Measurements from ENCODE around the gene KRT9.
"Not testable (repeated sequence)": the region's sequence is repeated elsewhere in the genome, so short reads cannot be mapped to it uniquely, and the experiment has no call there.

KRT9 gene

GRCh38 chr17:41600318-41600717 is 28.5 kb upstream of the KRT9 start:
- DNase-seq, result no peak

DNA sequence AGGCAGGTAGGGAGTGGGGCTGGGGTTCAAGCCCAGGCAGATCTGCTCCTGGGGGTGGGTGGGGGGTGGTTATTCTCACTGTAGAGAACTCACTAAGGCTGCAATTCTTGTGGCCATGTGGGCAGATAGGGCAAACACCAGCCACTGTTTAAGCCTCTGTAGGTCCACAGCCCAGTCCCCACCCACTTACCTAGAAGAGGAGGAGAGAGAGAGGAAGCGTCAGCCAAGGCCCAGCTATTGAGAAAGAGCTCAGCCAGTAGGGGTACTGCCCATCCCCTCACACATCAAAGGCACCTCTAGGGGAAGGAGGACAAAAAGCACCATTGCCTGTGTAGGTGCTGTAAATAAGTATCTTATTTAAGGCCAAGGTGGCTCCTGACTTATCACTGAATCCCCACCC is 27.8 kb upstream of the KRT9 start:
- no peak for DNase-seq

DNA sequence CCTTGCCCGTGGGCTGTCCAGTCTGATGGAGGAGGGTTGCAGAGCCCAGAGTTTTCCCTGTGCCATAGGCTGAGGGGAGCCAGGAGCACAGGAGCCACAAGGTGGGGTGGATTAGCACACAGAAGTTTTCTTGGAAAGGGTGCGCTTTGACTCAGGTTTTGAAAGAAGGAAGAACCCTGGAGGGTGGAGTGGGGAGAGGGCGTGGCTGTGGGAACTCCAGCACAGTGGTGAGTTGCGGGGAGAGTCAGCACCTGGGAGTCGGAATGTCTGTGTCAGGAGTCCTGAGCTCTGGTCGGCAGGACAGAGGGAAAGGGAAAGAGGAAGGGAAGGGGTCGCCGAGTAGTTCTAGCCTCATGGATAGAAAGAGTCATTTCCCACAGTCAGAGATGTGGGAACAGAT is 23.7 kb upstream of the KRT9 start:
- DNase-seq, result no peak

DNA sequence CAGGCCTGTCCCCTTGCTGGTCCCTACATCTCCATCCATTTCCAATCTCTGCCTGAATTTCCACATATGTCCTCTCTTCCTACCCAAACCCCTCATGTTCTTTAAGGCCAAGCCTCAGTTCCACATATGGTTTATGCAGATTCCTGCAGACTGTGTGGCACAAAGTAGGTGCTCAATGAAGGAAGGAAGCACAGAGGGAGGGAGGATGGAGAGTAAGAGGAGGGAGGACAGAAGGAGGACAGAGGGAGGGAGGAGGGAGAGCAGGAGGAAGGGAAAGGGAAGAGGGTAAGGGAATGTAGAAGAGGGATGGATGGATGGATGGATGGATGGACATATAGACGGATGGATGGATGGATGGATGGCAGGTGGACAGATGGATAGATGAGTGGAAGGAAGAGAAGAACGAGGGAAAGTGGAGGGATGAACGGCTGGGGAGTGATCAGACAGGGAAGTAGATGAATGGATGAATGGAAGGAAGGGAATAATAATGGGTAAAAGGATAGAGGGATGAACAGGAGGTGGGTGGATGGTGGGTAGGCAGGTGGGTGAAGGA is 22.6 kb upstream of the KRT9 start:
- DNase-seq, result no peak

DNA sequence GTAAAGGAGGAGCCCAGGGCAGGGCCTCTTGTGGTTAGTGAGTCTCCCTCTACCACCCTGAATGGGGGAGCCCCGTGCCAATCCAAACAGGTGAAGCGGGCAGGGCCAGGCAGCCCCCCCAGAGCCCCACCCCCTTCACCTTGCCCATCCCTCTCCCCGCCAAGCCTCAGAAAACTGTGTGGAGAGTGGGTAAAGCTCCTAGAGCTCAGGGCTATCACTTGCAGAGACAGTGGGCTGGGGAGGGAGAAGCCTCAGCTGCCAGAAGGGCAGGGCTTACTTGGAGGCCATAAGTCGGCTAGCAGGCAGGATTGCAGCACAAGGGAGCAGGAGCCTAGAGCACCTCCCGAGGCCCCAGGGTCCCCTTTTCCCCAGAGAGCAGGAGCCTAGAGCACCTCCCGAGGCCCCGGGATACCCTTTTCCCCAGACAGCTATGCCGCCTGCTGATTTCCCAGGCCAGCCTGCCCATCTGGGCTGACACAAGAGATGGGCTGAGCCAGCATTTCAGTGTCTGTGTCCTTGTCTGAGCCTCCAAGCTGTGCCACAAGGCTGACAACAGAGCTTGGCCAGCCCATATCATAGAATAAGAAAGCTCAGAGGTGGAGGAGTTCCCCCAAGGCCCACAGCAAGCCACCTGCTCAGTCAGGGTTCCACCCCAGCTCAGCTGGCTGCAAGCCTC is 21.6 kb upstream of the KRT9 start:
- no peak for DNase-seq

DNA sequence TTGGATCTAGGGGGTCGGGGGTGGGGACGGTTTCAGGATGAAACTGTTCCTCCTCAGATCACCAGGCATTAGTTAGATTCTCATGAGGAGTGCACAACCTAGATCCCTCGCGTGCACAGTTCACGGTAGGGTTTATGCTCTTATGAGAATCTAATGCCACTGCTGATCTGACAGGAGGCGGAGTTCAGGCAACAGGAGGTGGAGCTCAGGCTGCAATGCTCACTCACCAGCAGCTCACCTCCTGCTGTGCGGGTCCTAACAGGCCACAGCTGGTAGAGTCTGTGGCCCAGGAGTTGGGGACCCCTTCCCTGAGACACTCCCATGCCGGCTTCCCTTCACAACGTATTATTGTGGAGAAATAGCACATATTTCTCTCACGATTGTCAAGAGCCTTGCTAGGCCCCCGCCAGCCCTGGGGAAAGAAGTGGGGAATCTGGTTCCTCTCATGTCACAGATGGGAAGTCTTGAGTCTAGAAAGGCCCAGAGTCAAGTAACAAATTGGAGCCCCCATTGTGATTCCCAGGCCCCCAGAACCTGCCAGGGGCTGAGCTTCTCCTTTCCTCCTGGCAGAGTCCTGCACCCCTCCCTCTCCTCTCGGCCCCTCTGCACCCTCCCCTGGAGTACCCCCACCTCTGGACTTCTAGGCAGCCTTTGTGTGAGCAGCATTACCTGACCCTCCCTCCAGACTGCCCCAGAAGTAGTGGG is 20.9 kb upstream of the KRT9 start:
- no peak for DNase-seq

- DNase-seq, result no peak
Measured at GRCh38 chr17:41589301-41589700, 17.4 kb upstream of the KRT9 start.

DNA sequence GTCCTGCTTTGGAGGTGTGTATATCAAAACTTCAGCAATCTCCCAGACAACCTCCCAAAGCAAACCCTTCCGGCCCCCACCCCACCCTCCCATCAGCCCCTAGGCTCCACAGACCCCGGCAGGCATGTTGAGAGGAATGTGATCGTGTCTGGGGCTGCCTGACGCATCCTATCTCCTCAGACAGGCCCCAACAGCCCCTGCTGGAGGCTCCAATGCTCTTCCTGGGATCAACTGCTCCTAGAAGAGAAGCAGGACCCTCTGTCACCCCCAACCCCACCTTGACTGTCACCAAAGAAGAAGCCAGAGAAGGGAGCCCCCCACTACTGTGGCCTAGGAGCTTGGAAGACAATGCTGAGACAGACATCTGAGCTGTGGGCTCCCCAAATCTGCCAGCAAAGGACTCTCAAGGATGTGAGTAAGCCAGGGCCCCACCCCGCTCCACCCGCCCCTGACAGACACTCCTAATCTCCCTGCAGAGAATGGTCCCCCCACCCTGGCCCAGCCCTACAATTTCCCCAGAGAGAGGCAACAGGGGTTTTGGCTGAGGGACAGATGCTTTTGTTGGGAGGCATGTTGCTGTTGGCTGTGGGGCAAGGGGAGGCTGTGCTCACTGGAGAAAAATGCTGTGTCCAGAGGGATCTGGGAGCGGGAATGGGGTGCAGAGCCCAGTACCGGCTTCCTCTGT is 16.4 kb upstream of the KRT9 start:
- DNase-seq, result no peak

GRCh38 chr17:41586863-41587495 is 15.1 kb upstream of the KRT9 start, which contains the start of gene KRT14:
Gene KRT14, minus strand, starts transcription at chr17:41586895. Its CDS starts 61 bp downstream, at chr17:41586834.
- DNase-seq, result no peak

GRCh38 chr17:41585301-41586056 is 13.6 kb upstream of the KRT9 start:
- DNase-seq, result no peak

DNA sequence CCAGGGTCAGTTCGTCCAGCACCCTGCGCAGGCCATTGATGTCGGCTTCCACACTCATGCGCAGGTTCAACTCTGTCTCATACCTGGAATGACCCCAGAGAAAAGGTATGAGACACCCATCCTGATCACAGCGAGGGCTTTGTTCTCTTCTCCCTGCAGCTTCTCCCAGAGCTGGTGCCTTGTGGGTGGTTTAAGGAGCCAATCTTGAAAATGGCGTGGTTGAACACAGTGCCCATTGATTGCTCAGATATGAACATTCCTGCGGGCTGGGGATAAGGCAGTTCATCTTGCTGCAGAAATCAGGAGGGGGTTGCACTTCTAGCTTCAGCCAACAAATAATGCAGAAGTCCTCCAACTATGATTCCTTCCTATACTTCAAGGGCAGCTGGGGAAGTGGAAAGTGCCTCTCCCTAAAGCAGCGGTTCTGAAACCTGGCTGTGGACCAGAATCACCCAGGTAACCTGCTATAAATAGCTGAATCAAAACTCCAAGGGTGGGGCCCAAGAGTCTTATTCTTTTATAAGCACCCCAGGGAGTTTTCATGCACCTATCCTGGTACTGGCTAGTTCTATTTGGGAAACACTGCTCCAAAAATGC is 12.6 kb upstream of the KRT9 start:
- DNase-seq, result not testable (repeated sequence)

GRCh38 chr17:41583137-41584127 is 11.6 kb upstream of the KRT9 start:
- DNase-seq, result no peak

DNA sequence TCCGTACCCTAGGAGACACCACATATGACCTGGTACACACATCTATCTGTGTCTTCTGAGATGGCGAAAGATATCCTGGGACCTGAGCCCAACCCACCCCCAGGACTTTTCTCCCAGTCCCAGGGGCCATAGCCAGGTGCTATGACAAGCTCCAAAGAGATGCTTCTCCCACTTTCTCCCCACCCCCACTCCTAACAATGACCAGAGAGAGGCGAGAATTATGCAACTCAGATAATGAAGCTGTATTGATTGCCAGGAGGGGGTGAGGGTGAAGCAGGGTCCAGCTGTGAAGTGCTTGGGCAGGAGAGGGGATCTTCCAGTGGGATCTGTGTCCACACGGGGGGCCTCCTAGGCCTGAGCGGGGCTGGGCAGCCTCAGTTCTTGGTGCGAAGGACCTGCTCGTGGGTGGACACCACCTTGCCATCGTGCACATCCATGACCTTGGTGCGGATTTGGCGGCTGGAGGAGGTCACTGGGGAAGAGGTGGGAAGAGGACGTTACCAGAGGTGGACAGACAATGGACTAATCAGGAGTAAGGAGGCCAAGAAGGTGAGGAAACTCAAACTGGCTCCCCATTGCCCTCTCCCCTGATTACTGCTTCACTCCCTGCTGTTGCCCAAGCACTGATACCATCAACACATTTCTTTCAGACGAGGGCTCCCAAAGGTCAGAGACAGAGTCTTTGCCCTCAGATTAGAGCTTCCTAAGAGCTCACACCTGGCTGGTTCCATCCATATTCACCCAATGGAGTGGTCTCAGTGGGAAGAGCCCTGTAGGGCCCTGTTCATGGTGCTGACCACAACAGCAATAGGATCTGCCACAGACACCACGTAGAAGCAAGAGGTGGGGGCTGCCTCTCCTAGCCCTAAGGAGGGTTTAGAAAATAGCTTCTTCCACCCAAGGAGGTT is 10.5 kb upstream of the KRT9 start:
- DNase-seq, result not testable (repeated sequence)

GRCh38 chr17:41581366-41582060 is 9.7 kb upstream of the KRT9 start:
- DNase-seq, result no peak

DNA sequence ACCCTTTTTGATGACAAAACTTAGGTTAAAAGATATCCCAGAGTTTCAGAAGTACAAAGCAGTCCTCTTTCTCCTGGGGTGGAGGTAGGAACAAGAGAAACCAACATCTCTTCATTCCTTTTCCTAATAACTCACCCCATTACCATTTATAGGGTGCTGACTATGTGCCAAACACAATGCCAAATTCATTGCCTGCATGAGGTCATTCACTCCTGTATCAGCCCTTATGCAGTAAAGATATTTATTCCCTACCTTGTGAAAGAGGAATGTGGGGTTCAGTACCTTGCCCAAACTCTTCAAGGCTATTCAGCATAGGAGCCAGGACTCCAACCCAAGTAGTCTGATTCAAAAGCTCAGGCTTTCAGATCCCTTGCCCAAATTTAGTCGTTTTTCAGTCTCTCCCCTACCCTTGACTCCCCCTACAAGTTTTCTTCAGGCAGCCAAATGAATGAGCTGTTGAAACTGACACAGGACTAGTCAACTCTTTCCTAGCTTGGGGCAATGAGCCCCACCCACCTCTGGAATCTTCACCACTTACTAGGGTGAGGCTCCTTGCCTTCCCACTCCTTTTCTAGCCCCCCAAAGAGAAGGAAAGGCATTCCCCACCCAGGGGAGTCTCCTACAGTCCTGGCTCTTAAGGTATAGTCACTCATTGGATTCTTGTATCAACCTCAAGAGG is 9.0 kb upstream of the KRT9 start:
- DNase-seq, result no peak

GRCh38 chr17:41580244-41580575 is 8.4 kb upstream of the KRT9 start:
- no peak for DNase-seq

GRCh38 chr17:41579484-41580243 is 7.8 kb upstream of the KRT9 start:
- peak; percentile 62 to 64 for DNase-seq

DNA sequence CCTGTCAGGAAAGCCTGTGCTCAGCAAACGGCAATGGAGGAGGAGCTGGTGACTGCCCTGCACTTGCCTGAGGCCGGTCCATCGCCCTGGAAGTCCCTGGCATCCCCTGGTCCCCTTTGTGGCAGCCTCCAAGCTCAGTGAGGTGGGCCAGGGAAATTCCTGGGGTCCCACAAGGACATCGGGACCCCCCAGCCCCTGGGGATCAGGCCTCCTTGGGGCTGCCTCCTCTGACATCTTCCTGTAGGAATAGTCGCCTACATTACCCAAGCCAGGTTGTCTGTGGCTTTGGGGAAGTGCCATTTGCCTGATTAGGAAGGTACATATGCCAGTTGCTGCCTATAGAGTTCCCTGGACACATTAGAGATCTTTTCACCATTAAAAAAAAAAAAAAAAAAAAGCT is 7.1 kb upstream of the KRT9 start:
- no peak for DNase-seq
